Measurements from ENCODE around the gene GIT1.

GIT1 gene

GRCh38 chr17:29557739-29558116, 31.7 kb downstream of the GIT1 start:
- H3K9me3 ChIP-seq (ENCODE audit: control insufficient read depth, insufficient read depth, low read depth, low read length), result no peaks in the 10 kb centered on the region

GRCh38 chr17:29557085-29557738, 32.2 kb downstream of the GIT1 start:
- H3K36me3 ChIP-seq (ENCODE audit: control insufficient read depth, insufficient read depth, low read length), result no peaks in the 10 kb centered on the region
- H3K27me3 ChIP-seq (ENCODE audit: control insufficient read depth, insufficient read depth, low read length), result no peaks in the 10 kb centered on the region
- H3K27ac ChIP-seq (ENCODE audit: low read depth, low read length), result no peak overlapping the region
- no peaks in the 10 kb centered on the region for H3K9me3 ChIP-seq (ENCODE audit: control insufficient read depth, insufficient read depth, low read depth, low read length)
- H3K9ac ChIP-seq (ENCODE audit: low read length), result no peak overlapping the region
- H3K4me1 ChIP-seq (ENCODE audit: control insufficient read depth, insufficient read depth, low read length), result no peaks in the 10 kb centered on the region
- no peak overlapping the region for H3K4me3 ChIP-seq (ENCODE audit: low read depth, low read length)

More at GRCh38 chr17:29557739-29558116, 31.7 kb downstream of the GIT1 start:
- H3K4me3 ChIP-seq (ENCODE audit: low read depth, low read length), result no peak overlapping the region
- H3K36me3 ChIP-seq (ENCODE audit: control insufficient read depth, insufficient read depth, low read length), result no peaks in the 10 kb centered on the region
- no peak overlapping the region for H3K9ac ChIP-seq (ENCODE audit: low read length)
- H3K27me3 ChIP-seq (ENCODE audit: control insufficient read depth, insufficient read depth, low read length), result peaks cover 1% of the 10 kb centered on the region; the same call in 1 of the 2 replicates
- no peak overlapping the region for H3K27ac ChIP-seq (ENCODE audit: low read depth, low read length)
- H3K4me1 ChIP-seq (ENCODE audit: control insufficient read depth, insufficient read depth, low read length), result no peaks in the 10 kb centered on the region

GRCh38 chr17:29555840-29556239, 33.6 kb downstream of the GIT1 start:
- H3K27ac ChIP-seq (ENCODE audit: low read depth, low read length), result no peak overlapping the region

GRCh38 chr17:29549177-29549923, 40.1 kb downstream of the GIT1 start:
- Histone ChIP-seq H3K9ac (ENCODE audit: low read length) (no peak overlapping the region), H3K27me3 (ENCODE audit: control insufficient read depth, insufficient read depth, low read length) (no peaks in the 10 kb centered on the region), H3K4me3 (ENCODE audit: low read depth, low read length) (no peak overlapping the region), H3K27ac (ENCODE audit: low read depth, low read length) (no peak overlapping the region), H3K4me1 (ENCODE audit: control insufficient read depth, insufficient read depth, low read length) (no peaks in the 10 kb centered on the region), H3K9me3 (ENCODE audit: control insufficient read depth, insufficient read depth, low read depth, low read length) (no peaks in the 10 kb centered on the region), H3K36me3 (ENCODE audit: control insufficient read depth, insufficient read depth, low read length) (0 out of 2 replicates have a peak, but pooled peaks cover 5% of the 10 kb centered on the region)

More at GRCh38 chr17:29555840-29556239, 33.6 kb downstream of the GIT1 start:
- Histone ChIP-seq H3K4me3 (ENCODE audit: low read depth, low read length) (no peak overlapping the region), H3K4me1 (ENCODE audit: control insufficient read depth, insufficient read depth, low read length) (no peaks in the 10 kb centered on the region), H3K36me3 (ENCODE audit: control insufficient read depth, insufficient read depth, low read length) (no peaks in the 10 kb centered on the region), H3K9ac (ENCODE audit: low read length) (no peak overlapping the region), H3K9me3 (ENCODE audit: control insufficient read depth, insufficient read depth, low read depth, low read length) (no peaks in the 10 kb centered on the region), H3K27me3 (ENCODE audit: control insufficient read depth, insufficient read depth, low read length) (no peaks in the 10 kb centered on the region)

GRCh38 chr17:29546830-29547229, 42.6 kb downstream of the GIT1 start:
- no peaks in the 10 kb centered on the region for H3K9me3 ChIP-seq (ENCODE audit: control insufficient read depth, insufficient read depth, low read depth, low read length)
- H3K4me3 ChIP-seq (ENCODE audit: low read depth, low read length), result no peak overlapping the region
- no peak overlapping the region for H3K27ac ChIP-seq (ENCODE audit: low read depth, low read length)
- H3K4me1 ChIP-seq (ENCODE audit: control insufficient read depth, insufficient read depth, low read length), result no peaks in the 10 kb centered on the region
- no peak overlapping the region for H3K9ac ChIP-seq (ENCODE audit: low read length)
- H3K36me3 ChIP-seq (ENCODE audit: control insufficient read depth, insufficient read depth, low read length), result peaks cover 26% of the 10 kb centered on the region
- H3K27me3 ChIP-seq (ENCODE audit: control insufficient read depth, insufficient read depth, low read length), result no peaks in the 10 kb centered on the region

GRCh38 chr17:29546085-29546484, 43.4 kb downstream of the GIT1 start:
- H3K27me3 ChIP-seq (ENCODE audit: control insufficient read depth, insufficient read depth, low read length), result no peaks in the 10 kb centered on the region
- H3K4me3 ChIP-seq (ENCODE audit: low read depth, low read length), result no peak overlapping the region
- H3K4me1 ChIP-seq (ENCODE audit: control insufficient read depth, insufficient read depth, low read length), result no peaks in the 10 kb centered on the region
- H3K9ac ChIP-seq (ENCODE audit: low read length), result no peak overlapping the region
- H3K27ac ChIP-seq (ENCODE audit: low read depth, low read length), result no peak overlapping the region
- H3K9me3 ChIP-seq (ENCODE audit: control insufficient read depth, insufficient read depth, low read depth, low read length), result no peaks in the 10 kb centered on the region
- peaks cover 29% of the 10 kb centered on the region for H3K36me3 ChIP-seq (ENCODE audit: control insufficient read depth, insufficient read depth, low read length)

GRCh38 chr17:29544066-29544465, 45.4 kb downstream of the GIT1 start:
- Histone ChIP-seq H3K27me3 (ENCODE audit: control insufficient read depth, insufficient read depth, low read length) (no peaks in the 10 kb centered on the region), H3K9me3 (ENCODE audit: control insufficient read depth, insufficient read depth, low read depth, low read length) (no peaks in the 10 kb centered on the region), H3K36me3 (ENCODE audit: control insufficient read depth, insufficient read depth, low read length) (peaks cover 36% of the 10 kb centered on the region)

GRCh38 chr17:29533976-29534375, 55.5 kb downstream of the GIT1 start:
- peaks cover 54% of the 10 kb centered on the region for H3K36me3 ChIP-seq (ENCODE audit: control insufficient read depth, insufficient read depth, low read length)

More at GRCh38 chr17:29544066-29544465, 45.4 kb downstream of the GIT1 start:
- Histone ChIP-seq H3K4me3 (ENCODE audit: low read depth, low read length) (no peak overlapping the region), H3K4me1 (ENCODE audit: control insufficient read depth, insufficient read depth, low read length) (no peaks in the 10 kb centered on the region), H3K9ac (ENCODE audit: low read length) (no peak overlapping the region), H3K27ac (ENCODE audit: low read depth, low read length) (no peak overlapping the region)

GRCh38 chr17:29526322-29526721, 63.1 kb downstream of the GIT1 start:
- Histone ChIP-seq H3K4me1 (ENCODE audit: control insufficient read depth, insufficient read depth, low read length) (no peaks in the 10 kb centered on the region), H3K4me3 (ENCODE audit: low read depth, low read length) (no peak overlapping the region), H3K9me3 (ENCODE audit: control insufficient read depth, insufficient read depth, low read depth, low read length) (no peaks in the 10 kb centered on the region), H3K27me3 (ENCODE audit: control insufficient read depth, insufficient read depth, low read length) (no peaks in the 10 kb centered on the region), H3K27ac (ENCODE audit: low read depth, low read length) (no peak overlapping the region), H3K36me3 (ENCODE audit: control insufficient read depth, insufficient read depth, low read length) (peaks cover 55% of the 10 kb centered on the region), H3K9ac (ENCODE audit: low read length) (no peak overlapping the region)

More at GRCh38 chr17:29533976-29534375, 55.5 kb downstream of the GIT1 start:
- Histone ChIP-seq H3K4me1 (ENCODE audit: control insufficient read depth, insufficient read depth, low read length) (no peaks in the 10 kb centered on the region), H3K9ac (ENCODE audit: low read length) (no peak overlapping the region), H3K27ac (ENCODE audit: low read depth, low read length) (no peak overlapping the region), H3K9me3 (ENCODE audit: control insufficient read depth, insufficient read depth, low read depth, low read length) (no peaks in the 10 kb centered on the region), H3K4me3 (ENCODE audit: low read depth, low read length) (no peak overlapping the region), H3K27me3 (ENCODE audit: control insufficient read depth, insufficient read depth, low read length) (no peaks in the 10 kb centered on the region)

GRCh38 chr17:29524692-29525091, 64.8 kb downstream of the GIT1 start:
- no peak overlapping the region for H3K9ac ChIP-seq (ENCODE audit: low read length)
- H3K27ac ChIP-seq (ENCODE audit: low read depth, low read length), result no peak overlapping the region
- H3K36me3 ChIP-seq (ENCODE audit: control insufficient read depth, insufficient read depth, low read length), result peaks cover 53% of the 10 kb centered on the region
- H3K4me3 ChIP-seq (ENCODE audit: low read depth, low read length), result no peak overlapping the region
- no peaks in the 10 kb centered on the region for H3K4me1 ChIP-seq (ENCODE audit: control insufficient read depth, insufficient read depth, low read length)
- no peaks in the 10 kb centered on the region for H3K27me3 ChIP-seq (ENCODE audit: control insufficient read depth, insufficient read depth, low read length)
- no peaks in the 10 kb centered on the region for H3K9me3 ChIP-seq (ENCODE audit: control insufficient read depth, insufficient read depth, low read depth, low read length)

Data from HUES6 (cell line).